ENCODE measurements around the gene ADAM23.

ADAM23 gene

GRCh38 chr2:206512999-206513398 is 69.7 kb downstream of the ADAM23 start:
- no peak for DNase-seq

DNA sequence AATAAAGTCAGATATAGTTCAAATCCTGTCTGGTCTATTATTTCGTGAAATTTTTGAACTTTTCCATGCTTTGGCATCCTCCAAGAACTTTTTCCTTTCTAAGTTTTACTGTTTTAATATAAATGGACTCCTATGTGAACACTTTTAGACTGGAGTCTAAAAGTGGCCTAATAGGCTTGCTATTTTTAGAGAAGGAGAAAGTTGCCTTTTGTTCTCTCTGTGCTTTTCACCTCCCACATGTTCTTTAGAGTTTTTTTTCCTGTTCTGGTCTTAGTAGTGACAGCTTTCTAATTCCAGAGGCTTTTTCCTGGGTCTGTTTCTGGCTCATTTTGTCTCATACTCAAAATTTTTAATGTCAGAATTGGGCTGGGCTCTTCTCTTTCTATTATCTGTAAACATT is 72.2 kb downstream of the ADAM23 start:
- no peak for DNase-seq

DNA sequence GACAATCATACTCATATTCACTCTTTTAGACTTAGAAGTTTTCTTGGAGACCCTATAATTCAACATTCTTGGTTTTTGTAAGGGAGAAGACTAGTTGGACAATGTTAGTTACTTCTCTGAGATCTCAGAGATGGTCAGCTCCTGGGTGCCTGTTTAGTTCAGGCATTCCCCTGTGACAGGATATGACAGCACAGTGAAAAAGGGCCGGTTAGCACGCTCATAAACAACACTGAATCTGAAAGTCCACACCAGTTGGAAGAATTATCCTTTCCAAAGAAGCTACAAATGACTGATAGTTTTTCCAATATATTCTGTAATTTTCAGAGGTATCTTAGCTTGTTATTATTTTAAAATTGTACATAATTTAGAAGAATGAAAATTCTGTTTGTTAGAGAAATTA is 75.7 kb downstream of the ADAM23 start:
- no peak for DNase-seq

DNA sequence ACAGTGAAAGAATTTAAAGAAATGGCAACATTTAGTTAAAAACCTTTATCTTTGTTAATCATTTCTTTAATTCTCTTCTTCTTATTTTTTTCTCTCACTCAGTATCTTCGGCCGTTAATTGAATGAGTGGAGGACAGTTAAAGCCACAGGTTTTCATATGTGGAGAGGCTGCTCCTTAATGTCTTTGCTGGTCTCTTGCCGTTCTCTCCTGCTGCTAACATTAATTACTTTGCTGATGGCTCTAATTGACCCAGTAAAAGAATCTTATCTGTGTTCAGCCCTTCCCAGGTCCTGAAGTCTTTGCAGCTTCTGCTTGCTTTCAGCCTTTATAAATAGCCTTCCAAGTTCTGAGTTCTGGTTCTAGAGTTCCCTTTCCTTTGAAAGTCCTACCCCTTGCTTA is 77.1 kb downstream of the ADAM23 start:
- no peak for DNase-seq

DNA sequence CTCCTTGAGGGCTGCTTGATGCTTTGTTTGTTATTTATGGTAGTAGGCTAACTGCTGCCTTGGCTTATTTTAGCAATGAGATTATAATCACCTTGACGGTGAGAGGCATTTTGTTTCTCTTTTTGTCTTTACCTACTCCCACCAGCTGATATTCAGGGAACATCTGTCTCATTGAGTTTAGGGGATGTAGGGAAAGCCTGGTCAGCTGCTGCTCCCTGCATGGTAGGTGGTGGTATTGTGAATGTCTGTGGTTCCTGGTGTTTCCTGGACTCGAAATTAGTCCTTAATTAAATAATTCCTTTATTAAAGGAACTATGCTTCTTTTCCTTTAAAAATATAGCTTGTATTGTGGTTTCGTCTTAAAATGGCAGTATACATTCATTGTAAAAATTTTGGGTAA is 77.8 kb downstream of the ADAM23 start:
- DNase-seq, result no peak

GRCh38 chr2:206521612-206522011 is 78.3 kb downstream of the ADAM23 start:
- DNase-seq, result no peak

GRCh38 chr2:206526416-206526815 is 83.1 kb downstream of the ADAM23 start:
- DNase-seq, result no peak

DNA sequence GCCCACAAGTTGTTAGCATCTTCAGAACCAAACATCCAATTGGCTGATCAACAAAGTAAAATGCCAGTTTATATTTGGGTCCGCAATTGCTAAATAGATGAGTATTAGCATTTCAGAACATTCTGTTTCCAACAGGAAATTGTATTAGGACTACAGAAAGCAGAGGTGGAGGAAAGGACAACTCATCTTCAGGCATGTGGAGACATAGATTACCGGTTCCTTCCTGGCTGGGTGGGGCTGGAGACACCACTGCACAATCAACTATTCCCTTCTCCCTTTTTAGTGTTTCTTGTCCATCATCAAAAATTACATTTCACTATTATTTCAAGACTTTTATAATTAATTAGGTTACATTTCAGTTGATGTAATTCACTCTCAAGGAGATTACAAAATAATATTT is 83.8 kb downstream of the ADAM23 start:
- no peak for DNase-seq

- DNase-seq, result no peak
Measured at GRCh38 chr2:206530727-206531126, 87.4 kb downstream of the ADAM23 start.

GRCh38 chr2:206531996-206532543 is 88.7 kb downstream of the ADAM23 start:
- DNase-seq, result no peak

GRCh38 chr2:206533977-206534376 is 90.6 kb downstream of the ADAM23 start:
- no peak for DNase-seq

GRCh38 chr2:206535260-206535986 is 92.1 kb downstream of the ADAM23 start:
- no peak for DNase-seq

DNA sequence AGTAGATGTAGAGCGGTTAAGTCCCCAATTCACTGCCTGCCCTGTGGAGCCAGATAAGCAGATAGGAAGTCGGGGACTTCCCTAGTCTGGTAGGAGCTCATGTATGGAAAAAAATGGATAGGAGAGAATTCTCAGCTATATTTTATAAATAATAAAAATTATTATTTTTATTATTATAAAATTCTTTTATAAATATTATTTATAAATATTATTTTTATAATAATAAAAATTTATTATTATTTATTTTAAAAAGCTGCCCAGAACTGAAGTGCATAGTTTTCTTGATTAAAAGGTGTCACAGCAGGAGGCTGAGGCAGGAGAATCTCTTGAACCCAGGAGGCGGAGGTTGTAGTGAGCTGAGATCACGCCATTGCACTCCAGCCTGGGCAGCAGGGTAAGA is 97.4 kb downstream of the ADAM23 start:
- no peak for DNase-seq

DNA sequence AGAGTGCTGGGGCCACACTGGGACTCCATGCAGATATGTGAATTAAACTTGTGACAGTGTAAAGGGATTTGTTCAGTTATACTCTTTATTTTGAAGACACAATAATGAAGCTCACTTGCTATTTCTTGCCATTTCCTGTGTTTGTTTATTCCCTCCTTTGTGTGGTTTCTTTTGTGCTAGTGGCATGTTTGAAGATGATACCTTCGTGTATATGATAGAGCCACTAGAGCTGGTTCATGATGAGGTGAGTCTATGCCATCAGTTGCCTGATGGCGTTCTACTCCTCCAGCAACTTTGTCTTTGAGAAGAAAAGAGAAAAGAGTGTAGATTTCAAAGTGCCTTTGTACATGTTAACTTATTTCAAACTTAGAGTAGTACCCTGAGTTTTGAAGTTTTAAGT is 99.7 kb downstream of the ADAM23 start:
- DNase-seq, result no peak

DNA sequence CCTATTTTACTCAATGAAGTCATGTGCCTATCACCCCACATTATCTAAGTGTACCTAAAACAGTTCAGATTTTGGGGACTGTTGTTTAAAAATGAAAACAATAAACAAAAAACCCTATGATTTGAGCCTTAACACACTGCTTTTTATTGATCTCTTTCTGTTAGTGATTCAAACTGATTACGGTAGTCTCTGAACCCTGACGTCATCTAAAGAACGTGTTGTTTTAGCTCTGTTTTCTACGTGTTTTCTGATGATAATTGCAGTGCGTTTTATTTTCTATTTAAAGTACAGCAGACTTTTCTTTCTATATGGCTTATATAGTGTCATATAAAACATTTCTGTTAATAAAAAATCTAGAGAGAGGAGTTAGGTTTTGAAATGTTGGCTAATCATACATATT is 105.1 kb downstream of the ADAM23 start:
- DNase-seq, result no peak

- DNase-seq, result no peak
Measured at GRCh38 chr2:206555721-206556120, 112.4 kb downstream of the ADAM23 start.

DNA sequence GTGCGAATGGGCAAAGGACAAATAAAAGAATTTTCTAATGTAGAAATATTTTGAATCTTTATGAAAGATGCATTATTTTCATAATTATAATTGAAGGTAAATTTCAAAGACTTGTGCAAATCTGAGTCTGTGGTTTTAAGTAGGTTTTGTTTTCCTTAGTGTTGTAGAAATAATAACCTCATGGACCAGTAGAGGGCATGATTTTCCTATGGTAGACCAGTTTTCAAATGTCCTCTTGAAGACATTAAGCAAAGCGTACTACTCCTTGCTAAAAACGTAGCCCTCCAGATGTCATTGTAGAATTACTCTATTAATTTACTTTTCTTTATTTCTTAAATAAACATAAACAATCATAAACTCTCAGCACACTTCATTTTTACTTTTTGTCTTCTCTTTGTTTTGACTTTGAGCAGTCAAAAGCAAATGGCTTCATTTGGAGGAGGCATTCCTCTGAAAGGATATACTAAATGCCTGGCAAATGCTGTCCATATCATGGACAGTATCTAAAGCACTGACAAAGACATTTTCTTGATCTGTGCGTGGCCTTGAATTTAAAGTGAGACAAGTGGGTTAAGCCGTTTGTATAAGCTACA is 113.1 kb downstream of the ADAM23 start:
- DNase-seq, result peak; percentile 55

DNA sequence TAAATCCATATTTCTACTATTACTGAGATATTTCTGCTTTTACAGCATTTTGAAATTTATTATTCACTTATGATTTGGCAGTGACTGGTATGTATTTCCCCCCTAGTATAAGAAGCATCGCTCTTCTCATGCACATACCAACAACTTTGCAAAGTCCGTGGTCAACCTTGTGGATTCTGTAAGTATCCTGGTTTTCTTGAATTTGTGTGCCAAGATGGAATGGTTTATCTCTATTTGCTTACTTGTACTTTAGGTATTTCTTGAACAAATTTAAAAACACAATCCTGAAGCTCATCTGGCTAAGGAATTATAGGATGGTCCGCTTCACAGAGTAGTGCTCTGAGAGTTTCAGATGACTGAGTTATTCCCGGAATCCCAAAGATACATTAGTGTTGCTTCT is 114.0 kb downstream of the ADAM23 start:
- no peak for DNase-seq

GRCh38 chr2:206558492-206558891 is 115.2 kb downstream of the ADAM23 start:
- no peak for DNase-seq

DNA sequence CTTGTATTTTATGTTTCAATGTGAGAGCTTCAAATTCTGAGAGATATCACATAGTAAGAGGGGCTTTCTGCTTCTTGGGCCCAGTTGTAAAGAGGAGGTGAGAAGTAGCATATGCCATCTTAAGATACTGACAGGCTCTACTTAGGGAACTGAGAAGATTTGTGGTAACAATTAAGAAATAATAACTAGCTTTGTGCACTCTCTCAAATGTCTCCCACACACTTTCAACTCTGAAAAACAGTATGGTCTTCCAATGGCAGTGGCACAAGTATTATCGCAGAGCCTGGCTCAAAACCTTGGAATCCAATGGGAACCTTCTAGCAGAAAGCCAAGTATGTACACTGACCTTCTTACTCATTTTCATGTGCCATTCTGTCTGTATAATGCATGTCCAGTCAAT is 118.6 kb downstream of the ADAM23 start:
- DNase-seq, result no peak

GRCh38 chr2:206562375-206562774 is 119.0 kb downstream of the ADAM23 start:
- DNase-seq, result no peak

DNA sequence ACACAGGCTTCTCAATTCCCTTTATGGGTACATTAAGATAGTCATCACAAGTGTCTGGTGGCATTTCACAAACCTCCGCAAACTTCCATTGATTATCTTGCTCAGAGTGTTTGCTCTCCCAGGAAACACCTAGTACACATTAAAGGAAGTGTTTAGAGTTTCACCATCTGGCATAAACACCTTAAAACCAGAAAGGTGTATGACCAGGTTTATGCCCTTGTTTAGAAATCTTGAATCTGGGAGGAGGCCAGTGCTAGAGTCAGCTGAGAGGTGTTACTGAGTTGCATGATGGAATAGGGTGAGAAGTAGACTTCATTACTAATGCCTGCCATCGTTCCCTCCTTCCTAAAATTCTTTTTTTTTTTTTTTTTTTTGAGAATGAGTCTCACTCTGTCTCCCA is 120.0 kb downstream of the ADAM23 start:
- no peak for DNase-seq

GRCh38 chr2:206565666-206566065 is 122.3 kb downstream of the ADAM23 start:
- DNase-seq, result no peak

DNA sequence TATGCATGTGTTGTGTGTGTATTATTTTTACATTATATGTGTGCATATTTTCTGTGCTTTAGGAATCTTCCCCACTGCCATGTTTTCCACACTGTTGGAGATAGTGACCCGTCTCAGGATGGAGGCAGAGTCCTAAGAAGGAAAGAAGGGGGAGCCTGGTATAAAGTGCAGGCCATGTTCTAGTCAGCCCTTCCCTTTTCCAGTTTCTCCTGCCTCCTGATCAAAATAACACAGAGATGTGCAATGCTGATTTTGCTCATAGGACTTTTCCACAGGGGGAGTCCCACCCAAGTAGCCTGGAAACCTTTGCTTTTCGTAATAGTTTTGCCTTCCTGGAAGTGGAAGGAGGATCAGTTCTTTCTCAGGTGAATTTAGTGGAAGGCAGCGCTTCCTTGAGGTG is 126.1 kb downstream of the ADAM23 start:
- no peak for DNase-seq

DNA sequence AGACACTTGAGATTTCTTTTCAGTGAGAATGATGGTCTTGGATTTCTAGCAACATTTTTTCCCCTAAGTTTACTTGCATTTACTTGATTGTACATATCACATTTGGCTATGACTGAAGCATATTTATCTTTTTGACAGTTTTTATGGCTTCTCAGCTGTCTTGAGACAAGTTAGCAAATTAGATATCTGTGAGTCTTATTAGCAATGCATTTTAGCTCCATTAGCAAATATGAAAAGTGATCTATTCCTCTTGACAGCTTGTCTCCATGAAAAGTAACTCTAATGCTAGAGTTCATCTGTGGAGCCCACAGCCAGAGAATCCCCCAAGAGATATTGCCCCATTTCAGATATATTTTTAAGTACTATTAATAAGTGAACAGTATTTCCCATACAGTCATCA is 126.9 kb downstream of the ADAM23 start:
- no peak for DNase-seq

All from NCI-H1694 (cell line).